ENCODE measurements around the gene MLXIP. TPM values are rescaled to one million over a fixed set of nuclear protein-coding genes. Genes with fewer than 3 reads are reported as not detected.

MLXIP gene
- total and polyA plus RNA-seq, 2 of the 13 experiments (the other 11 are each of a cell fraction or from before 2014, with no cell fraction given) = 5.3 to 6.7 TPM

DNA sequence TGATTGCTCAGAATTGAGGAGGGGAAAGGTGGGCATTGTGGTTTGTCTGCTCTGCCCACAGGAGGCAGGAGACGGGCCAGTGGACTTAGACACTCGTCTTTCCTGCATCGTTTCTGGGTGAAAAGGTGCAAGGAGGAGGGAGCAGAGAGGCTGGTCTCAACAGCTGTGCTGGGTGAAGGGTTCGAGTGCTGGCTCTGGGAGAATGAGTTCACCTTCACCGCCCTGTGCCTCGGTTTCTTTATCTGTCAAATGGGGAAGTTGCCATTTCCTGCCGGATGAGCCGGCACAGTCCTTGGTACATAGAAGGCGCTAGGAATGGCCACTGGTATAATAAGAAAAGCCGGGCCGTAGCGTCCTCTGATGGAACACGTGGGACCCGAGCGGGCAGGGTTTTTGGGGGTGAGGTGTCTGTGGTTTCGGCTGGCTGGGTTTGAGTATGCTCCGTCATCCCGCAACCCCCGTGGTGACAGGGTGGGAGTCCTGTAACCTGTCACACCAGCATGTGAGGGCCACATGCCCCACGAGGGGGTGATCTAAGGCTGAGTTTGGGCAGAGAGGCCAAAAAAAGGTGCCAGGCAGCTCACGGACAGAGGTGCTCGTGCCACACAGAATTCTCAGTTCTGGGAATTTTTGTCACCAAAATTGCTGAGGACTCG, 49.5 kb upstream of the MLXIP start:
- Histone ChIP-seq H3K9me3 (ENCODE audit: low read length) (no peaks in the 10 kb centered on the region), H3K27ac (ENCODE audit: extremely low read length, insufficient read depth, low read length) (no peak overlapping the region), H4K20me1 (ENCODE audit: insufficient read depth, low read length) (0 out of 2 replicates have a peak, but pooled peaks cover 3% of the 10 kb centered on the region), H3K9ac (ENCODE audit: insufficient read depth, low read depth, low read length) (0 out of 2 replicates have a peak overlapping the region, but pooled peaks have one; percentile 8), H3K4me3 (replicated peaks in 1 of 3; ENCODE audit: insufficient read depth in 1 of 3, low read depth in 2 of 3, low read length in 3 of 3) (no peak overlapping the region), H2AFZ (ENCODE audit: low read length) (no peak overlapping the region), H3K27me3 (ENCODE audit: control insufficient read depth in 1 of 2, insufficient read depth in 2 of 2, low read length in 2 of 2) (no peaks in the 10 kb centered on the region), H3K4me1 (ENCODE audit: insufficient read depth, low read length) (peaks cover 27% of the 10 kb centered on the region), H3K4me2 (ENCODE audit: low read depth, low read length) (no peak overlapping the region; the same call in 1 of the 2 replicates), H3K36me3 (replicated peaks in 1 of 2; ENCODE audit: control insufficient read depth in 1 of 2, insufficient read depth in 2 of 2, low read length in 2 of 2) (peaks cover 0 to 1% of the 10 kb centered on the region in 2 experiments; a peak in 2 of 5 replicates), H3K79me2 (ENCODE audit: insufficient read depth, low read length) (peaks cover 19% of the 10 kb centered on the region)
- FAIRE-seq = no peak
- WGBS (ENCODE audit: low lambda C conversion rate) = 89% methylated on average over 19 of the region's 23 CpGs
- TF ChIP-seq ZSCAN25 (CRISPR knock-in tag; IDR thresholded peaks at IDR 0.05) (no peak), PITX1 (CRISPR knock-in tag; IDR thresholded peaks at IDR 0.05) (no peak), CBX1 (IDR thresholded peaks at IDR 0.05; ENCODE audit: low read depth) (no peak), ATAD3A (CRISPR knock-in tag; IDR thresholded peaks at IDR 0.05) (no peak), SAFB2 (CRISPR knock-in tag; IDR thresholded peaks at IDR 0.05; ENCODE audit: borderline replicate concordance, low read depth) (no peak), MAFF (IDR thresholded peaks at IDR 0.05; ENCODE audit: low read depth, low read length) (no peak), ZNF12 (CRISPR knock-in tag; IDR thresholded peaks at IDR 0.05) (no peak), JUND (CRISPR knock-in tag; IDR thresholded peaks at IDR 0.05) (no peak)
- TF ChIP-seq, protein P1, sequence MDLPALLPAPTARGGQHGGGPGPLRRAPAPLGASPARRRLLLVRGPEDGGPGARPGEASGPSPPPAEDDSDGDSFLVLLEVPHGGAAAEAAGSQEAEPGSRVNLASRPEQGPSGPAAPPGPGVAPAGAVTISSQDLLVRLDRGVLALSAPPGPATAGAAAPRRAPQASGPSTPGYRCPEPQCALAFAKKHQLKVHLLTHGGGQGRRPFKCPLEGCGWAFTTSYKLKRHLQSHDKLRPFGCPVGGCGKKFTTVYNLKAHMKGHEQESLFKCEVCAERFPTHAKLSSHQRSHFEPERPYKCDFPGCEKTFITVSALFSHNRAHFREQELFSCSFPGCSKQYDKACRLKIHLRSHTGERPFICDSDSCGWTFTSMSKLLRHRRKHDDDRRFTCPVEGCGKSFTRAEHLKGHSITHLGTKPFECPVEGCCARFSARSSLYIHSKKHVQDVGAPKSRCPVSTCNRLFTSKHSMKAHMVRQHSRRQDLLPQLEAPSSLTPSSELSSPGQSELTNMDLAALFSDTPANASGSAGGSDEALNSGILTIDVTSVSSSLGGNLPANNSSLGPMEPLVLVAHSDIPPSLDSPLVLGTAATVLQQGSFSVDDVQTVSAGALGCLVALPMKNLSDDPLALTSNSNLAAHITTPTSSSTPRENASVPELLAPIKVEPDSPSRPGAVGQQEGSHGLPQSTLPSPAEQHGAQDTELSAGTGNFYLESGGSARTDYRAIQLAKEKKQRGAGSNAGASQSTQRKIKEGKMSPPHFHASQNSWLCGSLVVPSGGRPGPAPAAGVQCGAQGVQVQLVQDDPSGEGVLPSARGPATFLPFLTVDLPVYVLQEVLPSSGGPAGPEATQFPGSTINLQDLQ (CRISPR knock-in tag; IDR thresholded peaks at IDR 0.05) = no peak
- no TSS peak for BruUV-seq (replicated peaks)
- ChIA-PET CTCF (ENCODE audit: low intra/inter-chr PET ratio, low total read pairs) (no interaction called here), POLR2A (no interaction called here)
- in situ Hi-C loops (cut with HindIII; ENCODE audit: extremely low pct_ligation_motif_present, low pct_unique_long_range_greater_than_20kb) (no loop called here), intact Hi-C loops (cut with micrococcal nuclease; ENCODE audit: unreplicated experiment) (loop anchor here (10.0 kb wide), 1 partner anchor 114 kb away; the partner anchor contains the start of gene CFAP251)
- no peak for ATAC-seq
- no peak for DNase-seq (ENCODE audit: low spot score)
